Type B pancreatic cell (in vitro differentiated cells): Measurements from ENCODE around the gene IRS1. TPM values are rescaled to one million over a fixed set of nuclear protein-coding genes. Genes with fewer than 3 reads are reported as not detected.
"Not testable (repeated sequence)": the region's sequence is repeated elsewhere in the genome, so short reads cannot be mapped to it uniquely, and the experiment has no call there.

Experiments used
- DNase-seq: peaks from one replicate; pipeline ENCODE4 v3.0.0; 2021; ENCODE audit warnings: mixed read lengths; ENCODE audit not compliant: unreplicated experiment; ENCODE audit errors: extremely low spot score
- H3K27ac Mint-ChIP-seq: 2 replicates; pipeline ENCODE4 v1.8.0; 2021; ENCODE audit warnings: mild to moderate bottlenecking, mixed read lengths
- H3K27me3 Mint-ChIP-seq: 2 replicates; pipeline ENCODE4 v1.8.0; 2021; ENCODE audit warnings: mixed read lengths
- H3K36me3 Mint-ChIP-seq: 2 replicates; pipeline ENCODE4 v1.8.0; 2021; ENCODE audit warnings: mixed read lengths
- H3K4me1 Mint-ChIP-seq: one replicate; pipeline ENCODE4 v1.8.0; 2021; ENCODE audit warnings: mixed read lengths; ENCODE audit not compliant: unreplicated experiment
- H3K4me3 Mint-ChIP-seq: 2 replicates; pipeline ENCODE4 v1.8.0; 2021; ENCODE audit warnings: mild to moderate bottlenecking, mixed read lengths
- H3K9me3 Mint-ChIP-seq: 2 replicates; pipeline ENCODE4 v1.8.0; 2021; ENCODE audit warnings: mixed read lengths
- CTCF ChIP-seq: fragments of 200-600 bp; sonication (generic); conservative IDR thresholded peaks from 2 replicates; pipeline ENCODE4 v1.5.0; 2021; ENCODE audit warnings: antibody characterized with exemption, mild to moderate bottlenecking
- total RNA-seq: library from RNA; stranded (reverse); gene quantifications from 2 replicates; pipeline ENCODE4 v1.2.1, GENCODE V29; 2021; ENCODE audit warnings: low replicate concordance

Gene IRS1
- total RNA-seq, 1 donor from 2014 or later, result 25.9 TPM

- peak overlapping the region; percentile 98 for H3K27ac Mint-ChIP-seq
- peak overlapping the region; percentile 97 for H3K4me3 Mint-ChIP-seq
- no peak for DNase-seq
- TF ChIP-seq CTCF, result no peak
- peaks cover 28% of the 10 kb centered on the region for H3K4me1 Mint-ChIP-seq
- no peaks in the 10 kb centered on the region for H3K9me3 Mint-ChIP-seq
- H3K27me3 Mint-ChIP-seq, result no peaks in the 10 kb centered on the region
- H3K36me3 Mint-ChIP-seq, result peaks cover 13% of the 10 kb centered on the region
Measured at GRCh38 chr2:226836548-226836885, 36.9 kb upstream of the IRS1 start.

- no peaks in the 10 kb centered on the region for H3K27me3 Mint-ChIP-seq
- H3K9me3 Mint-ChIP-seq, result no peaks in the 10 kb centered on the region
- peaks cover 28% of the 10 kb centered on the region for H3K4me1 Mint-ChIP-seq
- H3K36me3 Mint-ChIP-seq, result peaks cover 10% of the 10 kb centered on the region
- DNase-seq, result peak; percentile 95
- TF ChIP-seq CTCF, result no peak
- H3K27ac Mint-ChIP-seq, result peak within 1 kb of the TSS; percentile 98
- peak within 1 kb of the TSS; percentile 97 for H3K4me3 Mint-ChIP-seq
Measured at GRCh38 chr2:226835796-226836547, 36.4 kb upstream of the IRS1 start, which contains the start of gene RHBDD1. Gene RHBDD1 (plus strand): TSS chr2:226836054. CDS start chr2:226864694, 28,640 bp downstream.

GRCh38 chr2:226835420-226835795 is 35.8 kb upstream of the IRS1 start:
- Mint-ChIP-seq H3K36me3 (peaks cover 8% of the 10 kb centered on the region), H3K27ac (peak overlapping the region; percentile 98), H3K4me1 (peaks cover 28% of the 10 kb centered on the region), H3K27me3 (no peaks in the 10 kb centered on the region), H3K9me3 (no peaks in the 10 kb centered on the region), H3K4me3 (peak overlapping the region; percentile 97)
- DNase-seq, result no peak
- no peak for TF ChIP-seq CTCF

- not testable (repeated sequence) for H3K27me3 Mint-ChIP-seq, DNase-seq, H3K27ac Mint-ChIP-seq, H3K9me3 Mint-ChIP-seq, H3K36me3 Mint-ChIP-seq
- Mint-ChIP-seq H3K4me1 (peaks cover 24% of the 10 kb centered on the region), H3K4me3 (peak overlapping the region; percentile 97)
Measured at GRCh38 chr2:226834880-226835279, 35.3 kb upstream of the IRS1 start.

GRCh38 chr2:226832061-226832460 is 32.4 kb upstream of the IRS1 start:
- Mint-ChIP-seq H3K9me3 (no peaks in the 10 kb centered on the region), H3K4me3 (no peak overlapping the region), H3K27ac (no peak overlapping the region), H3K4me1 (peaks cover 7% of the 10 kb centered on the region), H3K27me3 (no peaks in the 10 kb centered on the region), H3K36me3 (peaks cover 2% of the 10 kb centered on the region)
- no peak for TF ChIP-seq CTCF
- DNase-seq, result no peak

- Mint-ChIP-seq H3K27me3 (no peaks in the 10 kb centered on the region), H3K4me1 (no peaks in the 10 kb centered on the region), H3K36me3 (no peaks in the 10 kb centered on the region), H3K9me3 (no peaks in the 10 kb centered on the region), H3K4me3 (no peak overlapping the region), H3K27ac (no peak overlapping the region)
- no peak for DNase-seq
- TF ChIP-seq CTCF, result no peak
Measured at GRCh38 chr2:226831266-226831665, 31.6 kb upstream of the IRS1 start.
